Cardiac muscle cell (in vitro differentiated cells and primary cell): Measurements from ENCODE around the gene SERPINB4. TPM values are rescaled to one million over a fixed set of nuclear protein-coding genes. Genes with fewer than 3 reads are reported as not detected.

Source experiments
- DNase-seq, 2 donors: peaks; one replicate each; pipeline versions ENCODE4 v3.0.0 to v3.0.0-alpha.2; 2010 to 2017; ENCODE audit warnings: low read depth in 1 of 2, low spot score in 1 of 2
- H3K27ac ChIP-seq: fragments of 200-600 bp; sonication (generic); 2 replicates; pipeline ENCODE4 v1.5.1; 2016
- H3K27me3 ChIP-seq: fragments of 200-600 bp; sonication (generic); 2 replicates; pipeline ENCODE4 v1.6.0; 2016; ENCODE audit warnings: control low read depth
- H3K36me3 ChIP-seq: fragments of 200-600 bp; sonication (generic); 2 replicates; pipeline ENCODE4 v1.5.1; 2016; ENCODE audit warnings: control low read depth
- H3K4me1 ChIP-seq: fragments of 200-600 bp; sonication (generic); 2 replicates; pipeline ENCODE4 v1.8.1; 2017; ENCODE audit warnings: low read depth, mild to moderate bottlenecking, mixed run types
- H3K4me3 ChIP-seq: fragments of 200-600 bp; sonication (generic); 2 replicates; pipeline ENCODE4 v1.5.1; 2016; ENCODE audit warnings: mild to moderate bottlenecking
- H3K9me3 ChIP-seq: fragments of 200-600 bp; sonication (generic); 2 replicates; pipeline ENCODE4 v1.5.1; 2017; ENCODE audit warnings: low read depth, mild to moderate bottlenecking, control low read depth
- polyA plus RNA-seq: library from polyadenylated mRNA; unstranded; fragments of >200 nt; fragmentation: Nextera tagmentation; extraction: Ambion mirVana; gene quantifications from 2 replicates; pipeline ENCODE4 v1.2.1, GENCODE V29; 2016
- total RNA-seq: library from RNA; depleted of rRNA; stranded (reverse); fragments of >200 nt; gene quantifications from 2 replicates; pipeline ENCODE4 v1.2.3, GENCODE V29; 2016
- TF ChIP-seq, protein P1 (sequence below): IDR thresholded peaks from 2 replicates; pipeline ENCODE4 v1.5.1; 2012; ENCODE audit warnings: low read depth, mild to moderate bottlenecking, low read length

The SERPINB4 gene
- total and polyA plus RNA-seq, 2 experiments from 2014 or later: not detected

- DNase-seq: no peak
- Histone ChIP-seq H3K36me3 (no peaks in the 10 kb centered on the region), H3K27me3 (no peaks in the 10 kb centered on the region), H3K4me3 (no peak overlapping the region), H3K4me1 (no peaks in the 10 kb centered on the region), H3K27ac (no peak overlapping the region), H3K9me3 (no peaks in the 10 kb centered on the region)
- TF ChIP-seq, protein P1, sequence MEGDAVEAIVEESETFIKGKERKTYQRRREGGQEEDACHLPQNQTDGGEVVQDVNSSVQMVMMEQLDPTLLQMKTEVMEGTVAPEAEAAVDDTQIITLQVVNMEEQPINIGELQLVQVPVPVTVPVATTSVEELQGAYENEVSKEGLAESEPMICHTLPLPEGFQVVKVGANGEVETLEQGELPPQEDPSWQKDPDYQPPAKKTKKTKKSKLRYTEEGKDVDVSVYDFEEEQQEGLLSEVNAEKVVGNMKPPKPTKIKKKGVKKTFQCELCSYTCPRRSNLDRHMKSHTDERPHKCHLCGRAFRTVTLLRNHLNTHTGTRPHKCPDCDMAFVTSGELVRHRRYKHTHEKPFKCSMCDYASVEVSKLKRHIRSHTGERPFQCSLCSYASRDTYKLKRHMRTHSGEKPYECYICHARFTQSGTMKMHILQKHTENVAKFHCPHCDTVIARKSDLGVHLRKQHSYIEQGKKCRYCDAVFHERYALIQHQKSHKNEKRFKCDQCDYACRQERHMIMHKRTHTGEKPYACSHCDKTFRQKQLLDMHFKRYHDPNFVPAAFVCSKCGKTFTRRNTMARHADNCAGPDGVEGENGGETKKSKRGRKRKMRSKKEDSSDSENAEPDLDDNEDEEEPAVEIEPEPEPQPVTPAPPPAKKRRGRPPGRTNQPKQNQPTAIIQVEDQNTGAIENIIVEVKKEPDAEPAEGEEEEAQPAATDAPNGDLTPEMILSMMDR: no peak
Observed at GRCh38 chr18:63603355-63603754, 40.7 kb downstream of the SERPINB4 start.

DNA sequence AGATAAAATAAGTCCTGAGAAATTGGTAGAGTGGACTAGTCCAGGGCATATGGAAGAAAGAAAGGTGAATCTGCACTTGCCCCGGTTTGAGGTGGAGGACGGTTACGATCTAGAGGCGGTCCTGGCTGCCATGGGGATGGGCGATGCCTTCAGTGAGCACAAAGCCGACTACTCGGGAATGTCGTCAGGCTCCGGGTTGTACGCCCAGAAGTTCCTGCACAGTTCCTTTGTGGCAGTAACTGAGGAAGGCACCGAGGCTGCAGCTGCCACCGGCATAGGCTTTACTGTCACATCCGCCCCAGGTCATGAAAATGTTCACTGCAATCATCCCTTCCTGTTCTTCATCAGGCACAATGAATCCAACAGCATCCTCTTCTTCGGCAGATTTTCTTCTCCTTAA lies 47.1 kb downstream of the SERPINB4 start:
- H3K27me3 ChIP-seq: no peaks in the 10 kb centered on the region
- no peak overlapping the region for H3K27ac ChIP-seq
- TF ChIP-seq, protein P1: no peak
- H3K36me3 ChIP-seq: no peaks in the 10 kb centered on the region
- no peaks in the 10 kb centered on the region for H3K9me3 ChIP-seq
- DNase-seq: no peak
- no peaks in the 10 kb centered on the region for H3K4me1 ChIP-seq
- H3K4me3 ChIP-seq: no peak overlapping the region

DNA sequence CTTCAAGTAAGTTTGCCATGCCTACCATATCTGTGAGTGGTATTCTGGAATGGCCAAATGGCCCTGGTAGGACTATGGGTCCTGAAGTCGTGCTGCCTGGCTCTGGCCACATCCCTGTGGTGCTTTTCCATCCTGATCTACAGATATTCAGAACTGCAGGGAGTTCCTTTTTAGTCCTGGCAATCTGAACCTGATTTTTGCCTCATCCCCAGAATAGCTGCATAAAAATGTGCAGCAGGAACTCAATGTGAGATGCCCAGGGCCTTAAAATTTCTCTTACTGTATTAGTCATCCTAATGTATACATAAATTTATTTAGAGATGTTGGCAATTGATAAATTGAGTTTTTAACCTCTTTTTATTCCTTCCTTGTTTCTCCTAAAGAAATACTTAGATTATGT lies 51.6 kb downstream of the SERPINB4 start:
- TF ChIP-seq, protein P1: no peak
- Histone ChIP-seq H3K36me3 (no peaks in the 10 kb centered on the region), H3K4me3 (no peak overlapping the region), H3K9me3 (no peaks in the 10 kb centered on the region), H3K27ac (no peak overlapping the region), H3K4me1 (no peaks in the 10 kb centered on the region), H3K27me3 (no peaks in the 10 kb centered on the region)
- DNase-seq: no peak

GRCh38 chr18:63591725-63592124 lies 52.3 kb downstream of the SERPINB4 start:
- TF ChIP-seq, protein P1: no peak

DNA sequence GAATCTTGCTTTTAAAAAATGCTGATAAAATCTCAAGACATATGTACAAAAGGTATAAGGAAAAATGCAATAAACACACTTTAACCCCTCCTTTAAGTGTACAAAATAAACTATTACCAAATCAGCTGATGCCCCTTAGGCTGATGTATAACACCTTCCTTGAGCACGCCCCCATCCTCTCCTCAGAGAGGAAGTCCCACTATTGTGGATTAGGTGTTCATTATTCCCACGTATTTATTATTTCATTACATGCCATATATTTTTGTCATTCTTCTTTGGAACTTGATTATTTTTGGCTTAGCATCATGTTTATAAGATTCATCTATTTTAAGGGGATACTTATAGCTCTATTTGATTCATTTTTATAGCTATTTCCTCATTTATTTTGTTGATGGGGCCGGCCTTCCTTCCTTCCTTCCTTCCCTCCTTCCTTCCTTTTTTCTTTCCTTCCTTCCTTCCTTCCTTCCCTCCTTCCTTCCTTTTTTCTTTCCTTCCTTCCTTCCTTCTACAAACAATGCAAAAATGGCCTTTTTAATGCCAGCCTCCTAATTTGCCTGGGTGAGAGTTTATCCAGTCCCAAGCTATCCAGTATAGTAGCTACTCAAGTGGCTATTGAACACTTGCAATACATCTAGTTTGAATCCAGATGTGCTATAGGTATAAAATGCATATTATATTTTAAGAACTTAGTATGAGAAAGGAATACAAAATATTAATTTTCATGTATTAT lies 52.9 kb downstream of the SERPINB4 start:
- Histone ChIP-seq H3K4me1 (no peaks in the 10 kb centered on the region), H3K4me3 (no peak overlapping the region), H3K27ac (no peak overlapping the region), H3K36me3 (no peaks in the 10 kb centered on the region), H3K9me3 (no peaks in the 10 kb centered on the region), H3K27me3 (no peaks in the 10 kb centered on the region)
- TF ChIP-seq, protein P1: no peak
- DNase-seq: no peak

More at GRCh38 chr18:63591725-63592124, 52.3 kb downstream of the SERPINB4 start:
- Histone ChIP-seq H3K27ac (no peak overlapping the region), H3K4me1 (no peaks in the 10 kb centered on the region), H3K9me3 (no peaks in the 10 kb centered on the region), H3K4me3 (no peak overlapping the region), H3K36me3 (no peaks in the 10 kb centered on the region), H3K27me3 (no peaks in the 10 kb centered on the region)
- no peak for DNase-seq
